HG03045 (cell line): ENCODE measurements around the gene ARMC9.
"Not testable (repeated sequence)": the region's sequence is repeated elsewhere in the genome, so short reads cannot be mapped to it uniquely, and the experiment has no call there.

ENCODE experiments used
- ATAC-seq: cut with Tn5 transposase; IDR thresholded peaks from one replicate; pipeline ENCODE4 v1.9.1; 2021; ENCODE audit warnings: mild to moderate bottlenecking, moderate library complexity; ENCODE audit not compliant: unreplicated experiment

Gene ARMC9

DNA sequence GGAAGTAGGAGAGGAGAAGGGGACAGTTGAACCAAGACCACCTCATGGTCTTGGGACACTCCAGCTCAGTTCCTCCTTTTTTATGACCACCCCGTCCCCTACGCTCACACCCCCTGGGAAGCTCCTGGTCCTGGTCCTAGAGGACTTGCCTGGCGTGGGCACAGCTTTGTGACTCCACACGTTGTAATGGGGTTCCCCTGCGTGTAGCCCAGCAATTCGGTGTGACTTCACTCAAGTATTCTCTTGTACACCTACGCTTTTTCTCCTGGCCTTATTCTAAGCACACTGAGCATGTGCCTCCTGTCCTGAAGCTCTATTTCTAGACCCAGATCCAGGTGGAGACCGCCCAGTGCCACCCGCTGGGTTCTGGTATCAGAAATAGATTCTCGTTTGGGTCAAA is 161.0 kb downstream of the ARMC9 start:
- no peak for ATAC-seq

GRCh38 chr2:231359948-231360347 is 161.5 kb downstream of the ARMC9 start:
- ATAC-seq, result no peak

- ATAC-seq, result no peak
These were observed 162.0 kb downstream of the ARMC9 start for GRCh38 chr2:231360401-231360800.

- ATAC-seq, result no peak
These were observed 162.5 kb downstream of the ARMC9 start for GRCh38 chr2:231360881-231361371.

- no peak for ATAC-seq
These were observed 163.5 kb downstream of the ARMC9 start for GRCh38 chr2:231361701-231362554.

DNA sequence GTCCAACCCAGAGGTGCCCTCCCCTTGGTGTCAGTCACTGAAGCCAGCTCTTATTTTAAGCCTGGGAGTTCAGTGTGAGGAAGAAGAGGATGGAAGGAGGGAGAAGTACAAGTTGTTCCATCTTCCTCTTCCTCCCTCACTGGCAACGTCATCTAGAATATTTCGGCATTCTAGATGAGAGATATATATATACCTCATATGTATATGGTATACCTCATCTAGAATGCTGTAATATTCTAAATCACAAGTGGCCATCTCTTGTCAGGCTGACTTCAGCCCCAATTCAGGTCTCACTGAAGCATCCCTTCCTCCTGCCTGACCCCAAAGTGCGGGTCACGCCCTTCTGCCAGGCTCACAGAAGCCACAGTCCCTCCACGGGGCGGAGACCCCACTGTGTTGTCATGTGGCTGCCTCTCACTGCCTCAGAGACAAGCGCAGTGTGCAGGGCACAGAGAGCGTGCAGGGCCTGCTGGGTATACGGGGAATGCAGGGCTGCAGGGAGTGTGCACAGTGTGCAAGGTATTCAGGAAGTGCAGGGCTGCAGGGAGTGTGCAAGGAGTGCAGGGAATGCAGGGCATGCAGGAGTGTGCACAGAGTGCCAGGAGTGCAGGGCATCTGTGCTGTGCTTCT is 164.2 kb downstream of the ARMC9 start:
- ATAC-seq, result no peak

GRCh38 chr2:231364061-231364460 is 165.6 kb downstream of the ARMC9 start:
- ATAC-seq, result no peak

- ATAC-seq, result no peak
These were observed 166.8 kb downstream of the ARMC9 start for GRCh38 chr2:231364961-231365810.

- ATAC-seq, result no peak
These were observed 168.7 kb downstream of the ARMC9 start for GRCh38 chr2:231367178-231367577.

DNA sequence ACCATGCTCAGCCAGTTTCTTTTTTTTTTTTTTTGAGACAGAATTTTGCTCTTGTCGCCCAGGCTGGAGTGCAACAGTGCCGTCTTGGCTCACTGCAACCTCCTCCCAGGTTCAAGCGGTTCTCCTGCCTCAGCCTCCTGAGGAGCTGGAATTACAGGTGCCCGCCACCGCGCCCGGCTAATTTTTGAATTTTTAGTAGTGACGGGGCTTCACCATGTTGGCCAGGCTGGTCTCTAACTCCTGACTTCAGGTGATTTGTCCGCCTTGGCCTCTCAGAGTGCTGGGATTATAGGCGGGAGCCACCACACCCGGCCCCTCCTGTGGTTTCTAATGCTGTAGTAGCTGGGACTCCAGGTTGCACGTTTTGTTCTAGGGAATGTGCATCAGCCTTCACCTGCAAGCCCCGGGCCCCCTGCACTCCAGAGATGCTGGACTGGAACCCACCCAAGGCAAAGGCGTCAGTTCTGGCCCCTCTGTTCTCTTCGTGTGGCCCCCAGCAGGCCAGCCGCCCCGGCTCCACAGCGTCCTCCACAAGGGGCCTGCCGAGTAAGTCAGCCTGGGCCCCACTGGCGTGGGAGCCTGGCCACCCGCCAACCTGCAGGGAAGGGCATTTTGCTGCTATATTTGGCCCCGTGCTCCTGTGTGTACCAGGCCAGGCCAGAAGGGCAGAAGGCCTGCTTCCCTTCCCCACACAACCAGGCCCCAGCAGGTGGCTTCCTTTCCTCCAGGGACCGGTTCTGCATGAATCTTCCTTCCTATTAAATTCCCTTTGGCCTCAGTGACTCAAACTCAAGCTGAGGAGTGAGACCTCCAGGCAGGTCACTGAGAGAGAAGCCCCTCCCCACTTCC is 171.4 kb downstream of the ARMC9 start:
- ATAC-seq, result no peak

DNA sequence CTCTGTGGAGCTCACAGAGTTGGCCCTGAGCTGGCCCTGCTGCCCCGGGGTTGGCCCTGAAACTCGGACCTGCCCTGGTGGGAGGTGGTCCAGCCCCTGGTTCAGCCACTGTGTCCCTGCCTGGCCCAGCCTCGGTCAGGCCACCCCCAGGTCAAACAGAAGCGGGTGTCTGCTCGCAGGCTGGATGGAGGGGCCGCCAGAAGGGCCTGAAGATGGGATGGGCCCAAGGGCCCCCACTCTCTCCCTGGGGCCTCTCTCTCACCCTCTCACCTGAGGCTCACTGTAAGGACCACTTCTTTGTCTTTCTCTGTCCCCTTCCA is 172.0 kb downstream of the ARMC9 start:
- ATAC-seq, result no peak

- no peak for ATAC-seq
These were observed 172.5 kb downstream of the ARMC9 start for GRCh38 chr2:231370749-231371429.

DNA sequence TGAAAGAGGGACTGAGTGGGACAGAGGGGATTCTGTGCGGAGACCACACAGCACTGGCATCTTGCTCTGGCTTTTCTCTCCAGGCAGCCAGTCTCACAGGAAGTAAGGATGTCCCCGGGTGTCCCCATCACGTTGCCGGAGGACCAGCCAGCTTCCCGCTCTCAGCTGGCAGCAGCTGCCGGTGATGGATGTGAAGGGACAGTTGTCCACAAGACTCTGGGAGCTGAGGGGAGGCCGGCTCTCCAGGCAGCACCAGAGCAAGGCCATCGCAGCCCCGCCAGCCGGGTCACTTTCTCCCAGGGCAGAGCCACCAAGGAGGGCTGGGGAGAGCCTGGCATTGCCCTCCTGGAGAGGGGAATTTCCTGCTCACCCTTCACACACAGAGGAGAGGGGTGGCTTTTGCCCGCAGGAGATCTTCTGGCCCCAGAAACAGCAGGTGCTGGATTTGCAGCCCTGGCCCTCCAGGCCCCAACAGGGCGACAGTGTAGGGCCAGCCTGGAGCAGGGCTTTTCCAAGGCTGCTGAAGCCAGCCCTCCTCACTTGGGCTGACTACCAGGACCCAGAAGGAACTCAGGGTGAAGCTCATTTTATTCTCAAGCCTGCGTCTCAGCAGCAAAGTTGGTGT is 173.1 kb downstream of the ARMC9 start:
- ATAC-seq, result no peak

- ATAC-seq, result no peak
These were observed 173.9 kb downstream of the ARMC9 start for GRCh38 chr2:231372326-231372725.

- ATAC-seq, result no peak
These were observed 174.8 kb downstream of the ARMC9 start for GRCh38 chr2:231373184-231373583.

- ATAC-seq, result no peak
These were observed 175.4 kb downstream of the ARMC9 start for GRCh38 chr2:231373786-231374349.

GRCh38 chr2:231374771-231375170 is 176.3 kb downstream of the ARMC9 start:
- ATAC-seq, result no peak

DNA sequence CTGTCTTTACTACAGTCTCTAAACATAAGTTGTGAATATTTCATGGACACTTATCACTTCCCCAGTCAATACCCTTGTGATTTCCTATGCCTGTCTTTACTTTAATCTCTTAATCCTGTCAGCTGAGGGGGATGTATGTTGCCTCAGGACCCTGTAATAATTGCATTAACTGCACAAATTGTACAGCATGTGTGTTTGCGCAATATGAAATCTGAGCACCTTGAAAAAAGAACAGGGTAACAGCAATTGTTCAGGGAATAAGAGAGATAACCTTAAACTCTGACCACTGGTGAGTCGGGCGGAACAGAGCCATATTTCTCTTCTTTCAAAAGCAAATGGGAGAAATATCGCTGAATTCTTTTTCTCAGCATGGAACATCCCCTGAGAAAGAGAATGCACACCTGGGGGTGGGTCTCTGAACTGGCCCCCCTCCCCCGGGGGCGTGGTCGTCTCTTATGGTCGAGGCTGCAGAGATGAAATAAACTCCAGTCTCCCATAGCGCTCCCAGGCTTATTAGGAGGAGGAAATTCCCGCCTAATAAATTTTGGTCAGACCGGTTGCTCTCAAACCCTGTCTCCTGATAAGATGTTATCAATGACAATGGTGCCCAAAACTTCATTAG is 177.7 kb downstream of the ARMC9 start:
- not testable (repeated sequence) for ATAC-seq

- no peak for ATAC-seq
These were observed 178.4 kb downstream of the ARMC9 start for GRCh38 chr2:231376857-231377256.
